ENCODE measurements around the gene SOX4. TPM values are rescaled to one million over a fixed set of nuclear protein-coding genes. Genes with fewer than 3 reads are reported as not detected.
A peak's percentile ranks its signal among the peaks of the same experiment; 100 is the strongest.
"Not testable (repeated sequence)": the region's sequence is repeated elsewhere in the genome, so short reads cannot be mapped to it uniquely, and the experiment has no call there.

The SOX4 gene
- under 1 TPM; 0.69 to 0.72 TPM for total RNA-seq

GRCh38 chr6:21593412-21593926 is at the start of gene SOX4:
Gene SOX4, plus strand, starts transcription at chr6:21593751. Its CDS starts 784 bp downstream, at chr6:21594535.
- no peak within 1 kb of the TSS for H3K27ac Mint-ChIP-seq
- no peak within 1 kb of the TSS for H3K4me3 Mint-ChIP-seq
- CTCF ChIA-PET = interaction anchor here (0.7 to 0.9 kb wide), 2 partner anchors 155 to 1030 kb away, joined by 3 read pairs; no protein-coding TSS in a partner anchor
- no peaks in the 10 kb centered on the region for H3K36me3 Mint-ChIP-seq (ENCODE audit: low read depth)
- H3K9me3 Mint-ChIP-seq = no peaks in the 10 kb centered on the region
- H3K27me3 Mint-ChIP-seq (ENCODE audit: low read depth) = peaks cover 50% of the 10 kb centered on the region
- peaks cover 22% of the 10 kb centered on the region for H3K4me1 Mint-ChIP-seq (ENCODE audit: low read depth)
- intact Hi-C loops (cut with micrococcal nuclease) = loop anchor here (5.0 to 10.0 kb wide), 4 partner anchors 251 to 1191 kb away; partner anchors contain the start of gene E2F3
- DNase-seq = peak; percentile 68

DNA sequence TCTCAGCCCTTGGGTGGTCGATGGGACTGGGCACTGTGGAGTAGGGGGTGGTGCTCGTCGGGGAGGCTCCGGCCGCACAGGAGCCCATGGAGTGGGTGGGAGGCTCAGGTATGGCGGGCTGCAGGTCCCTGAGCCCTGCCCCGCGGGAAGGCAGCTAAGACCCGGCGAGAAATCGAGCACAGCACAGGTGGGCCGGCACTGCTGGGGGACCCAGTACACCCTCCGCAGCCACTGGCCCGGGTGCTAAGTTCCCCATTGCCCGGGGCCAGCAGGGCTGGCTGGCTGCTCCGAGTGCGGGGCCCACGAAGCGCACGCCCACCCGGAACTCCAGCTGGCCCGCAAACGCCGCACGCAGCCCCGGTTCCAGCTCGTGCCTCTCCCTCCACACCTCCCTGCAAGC is 41.3 kb upstream of the SOX4 start:
- intact Hi-C loops (cut with micrococcal nuclease); H3K27me3 Mint-ChIP-seq (ENCODE audit: low read depth): not testable (repeated sequence)

GRCh38 chr6:21554286-21554685 is 39.3 kb upstream of the SOX4 start:
- CTCF ChIA-PET = no interaction called here

More for the DNA sequence above, 41.3 kb upstream of the SOX4 start:
- H3K27ac Mint-ChIP-seq; H3K4me1 Mint-ChIP-seq (ENCODE audit: low read depth); H3K36me3 Mint-ChIP-seq (ENCODE audit: low read depth); H3K4me3 Mint-ChIP-seq; DNase-seq; CTCF ChIA-PET: not testable (repeated sequence)
- peaks cover 13% of the 10 kb centered on the region for H3K9me3 Mint-ChIP-seq

DNA sequence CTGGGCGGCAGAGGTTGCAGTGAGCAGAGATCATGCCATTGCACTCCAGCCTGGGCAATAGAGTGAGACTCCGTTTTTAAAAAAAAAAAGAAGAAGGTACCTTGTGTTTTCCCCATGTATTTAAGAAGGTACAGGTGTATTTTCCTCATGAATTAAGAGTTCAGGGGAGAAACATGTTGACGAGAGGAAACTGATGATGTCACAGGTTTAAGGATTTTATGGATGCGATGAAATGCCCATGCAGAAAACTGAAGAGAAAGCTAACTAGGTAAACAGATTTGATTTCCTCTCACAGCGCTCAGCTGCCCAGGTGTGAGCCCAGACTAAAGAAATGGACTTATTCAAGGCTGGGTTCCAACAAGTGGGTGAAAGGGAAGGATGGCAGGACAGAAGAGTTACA is 38.4 kb upstream of the SOX4 start:
- DNase-seq = no peak
- Mint-ChIP-seq H3K4me3 (no peak overlapping the region), H3K27me3 (ENCODE audit: low read depth) (no peaks in the 10 kb centered on the region), H3K4me1 (ENCODE audit: low read depth) (no peaks in the 10 kb centered on the region), H3K27ac (no peak overlapping the region), H3K36me3 (ENCODE audit: low read depth) (no peaks in the 10 kb centered on the region), H3K9me3 (no peaks in the 10 kb centered on the region)
- intact Hi-C loops (cut with micrococcal nuclease) = no loop called here
- CTCF ChIA-PET = no interaction called here

More at GRCh38 chr6:21554286-21554685, 39.3 kb upstream of the SOX4 start:
- H3K27me3 Mint-ChIP-seq (ENCODE audit: low read depth) = no peaks in the 10 kb centered on the region
- H3K27ac Mint-ChIP-seq = no peak overlapping the region
- intact Hi-C loops (cut with micrococcal nuclease) = no loop called here
- H3K36me3 Mint-ChIP-seq (ENCODE audit: low read depth) = no peaks in the 10 kb centered on the region
- H3K4me1 Mint-ChIP-seq (ENCODE audit: low read depth) = no peaks in the 10 kb centered on the region
- H3K4me3 Mint-ChIP-seq = no peak overlapping the region
- DNase-seq = no peak
- peaks cover 3% of the 10 kb centered on the region for H3K9me3 Mint-ChIP-seq

DNA sequence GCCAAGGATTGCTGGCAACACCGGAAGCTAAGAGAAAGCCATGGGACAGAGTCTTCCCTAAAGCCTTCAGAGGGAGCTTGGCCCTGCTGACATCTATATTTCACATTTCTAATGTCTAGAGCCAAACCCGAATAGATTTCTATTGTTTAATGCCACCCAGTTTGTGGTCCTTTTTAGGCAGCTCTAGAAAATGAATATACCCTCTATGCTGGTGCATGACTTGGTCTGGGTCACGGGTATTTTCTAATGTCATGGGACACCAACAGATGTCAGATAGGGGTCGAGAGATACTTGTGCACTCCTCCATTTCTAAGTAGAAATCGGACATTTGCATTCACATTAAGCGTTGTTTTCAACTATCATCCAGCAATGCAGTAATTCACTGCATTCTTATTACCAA is 37.0 kb upstream of the SOX4 start:
- Mint-ChIP-seq H3K9me3 (no peaks in the 10 kb centered on the region), H3K4me3 (no peak overlapping the region), H3K27ac (no peak overlapping the region), H3K4me1 (ENCODE audit: low read depth) (no peaks in the 10 kb centered on the region), H3K36me3 (ENCODE audit: low read depth) (no peaks in the 10 kb centered on the region), H3K27me3 (ENCODE audit: low read depth) (no peaks in the 10 kb centered on the region)
- DNase-seq = no peak
- intact Hi-C loops (cut with micrococcal nuclease) = no loop called here
- CTCF ChIA-PET = no interaction called here

- Mint-ChIP-seq H3K27me3 (ENCODE audit: low read depth) (no peaks in the 10 kb centered on the region), H3K4me3 (no peak overlapping the region), H3K9me3 (no peaks in the 10 kb centered on the region), H3K4me1 (ENCODE audit: low read depth) (no peaks in the 10 kb centered on the region), H3K36me3 (ENCODE audit: low read depth) (no peaks in the 10 kb centered on the region), H3K27ac (no peak overlapping the region)
- DNase-seq = no peak
- CTCF ChIA-PET = no interaction called here
- intact Hi-C loops (cut with micrococcal nuclease) = no loop called here
Measured at GRCh38 chr6:21556968-21557721, 36.4 kb upstream of the SOX4 start.

- no peaks in the 10 kb centered on the region for H3K9me3 Mint-ChIP-seq
- intact Hi-C loops (cut with micrococcal nuclease) = no loop called here
- CTCF ChIA-PET = no interaction called here
Measured at GRCh38 chr6:21559238-21559637, 34.3 kb upstream of the SOX4 start.

GRCh38 chr6:21560249-21560648 is 33.3 kb upstream of the SOX4 start:
- CTCF ChIA-PET = no interaction called here
- H3K27me3 Mint-ChIP-seq (ENCODE audit: low read depth) = no peaks in the 10 kb centered on the region

More at GRCh38 chr6:21559238-21559637, 34.3 kb upstream of the SOX4 start:
- H3K4me3 Mint-ChIP-seq = no peak overlapping the region
- no peaks in the 10 kb centered on the region for H3K27me3 Mint-ChIP-seq (ENCODE audit: low read depth)
- no peak overlapping the region for H3K27ac Mint-ChIP-seq
- no peak for DNase-seq
- no peaks in the 10 kb centered on the region for H3K36me3 Mint-ChIP-seq (ENCODE audit: low read depth)
- no peaks in the 10 kb centered on the region for H3K4me1 Mint-ChIP-seq (ENCODE audit: low read depth)

GRCh38 chr6:21565431-21565830 is 28.1 kb upstream of the SOX4 start:
- H3K27me3 Mint-ChIP-seq (ENCODE audit: low read depth) = peaks cover 17% of the 10 kb centered on the region
- intact Hi-C loops (cut with micrococcal nuclease) = no loop called here
- H3K4me1 Mint-ChIP-seq (ENCODE audit: low read depth) = no peaks in the 10 kb centered on the region
- no peak for DNase-seq
- H3K4me3 Mint-ChIP-seq = no peak overlapping the region
- no peaks in the 10 kb centered on the region for H3K36me3 Mint-ChIP-seq (ENCODE audit: low read depth)
- CTCF ChIA-PET = interaction anchor here (0.6 kb wide), 1 partner anchor 134 kb away, joined by 3 read pairs; no protein-coding TSS in a partner anchor
- no peak overlapping the region for H3K27ac Mint-ChIP-seq
- no peaks in the 10 kb centered on the region for H3K9me3 Mint-ChIP-seq

More at GRCh38 chr6:21560249-21560648, 33.3 kb upstream of the SOX4 start:
- Mint-ChIP-seq H3K4me3 (no peak overlapping the region), H3K4me1 (ENCODE audit: low read depth) (no peaks in the 10 kb centered on the region), H3K9me3 (no peaks in the 10 kb centered on the region), H3K36me3 (ENCODE audit: low read depth) (no peaks in the 10 kb centered on the region), H3K27ac (no peak overlapping the region)
- no peak for DNase-seq
- intact Hi-C loops (cut with micrococcal nuclease) = no loop called here

DNA sequence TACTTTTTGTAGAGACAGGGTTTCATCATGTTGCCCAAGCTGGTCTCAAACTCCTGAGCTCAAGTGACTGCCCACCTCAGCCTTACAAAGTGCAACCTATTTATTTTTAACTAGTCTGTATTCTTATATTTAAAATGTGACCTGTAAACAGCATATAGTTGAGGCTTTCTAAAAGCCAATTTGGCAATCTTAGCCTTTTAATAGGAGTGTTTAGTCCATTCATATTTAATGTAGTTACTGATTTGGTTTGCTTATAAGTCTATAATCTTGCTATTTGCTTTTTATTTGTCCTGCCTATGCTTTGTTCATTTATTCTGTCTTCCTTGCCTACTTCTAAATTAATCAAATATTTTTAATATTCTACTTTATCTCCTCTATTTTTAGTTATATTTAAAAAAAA is 15.0 kb upstream of the SOX4 start:
- Mint-ChIP-seq H3K4me1 (ENCODE audit: low read depth) (no peaks in the 10 kb centered on the region), H3K9me3 (peaks cover 8% of the 10 kb centered on the region), H3K36me3 (ENCODE audit: low read depth) (peaks cover 4% of the 10 kb centered on the region), H3K4me3 (no peak overlapping the region), H3K27me3 (ENCODE audit: low read depth) (peaks cover 15% of the 10 kb centered on the region), H3K27ac (no peak overlapping the region)
- no peak for DNase-seq
- CTCF ChIA-PET = interaction anchor here (0.6 kb wide), 2 partner anchors 10 to 26 kb away, joined by 3 read pairs; no protein-coding TSS in a partner anchor
- intact Hi-C loops (cut with micrococcal nuclease) = no loop called here

DNA sequence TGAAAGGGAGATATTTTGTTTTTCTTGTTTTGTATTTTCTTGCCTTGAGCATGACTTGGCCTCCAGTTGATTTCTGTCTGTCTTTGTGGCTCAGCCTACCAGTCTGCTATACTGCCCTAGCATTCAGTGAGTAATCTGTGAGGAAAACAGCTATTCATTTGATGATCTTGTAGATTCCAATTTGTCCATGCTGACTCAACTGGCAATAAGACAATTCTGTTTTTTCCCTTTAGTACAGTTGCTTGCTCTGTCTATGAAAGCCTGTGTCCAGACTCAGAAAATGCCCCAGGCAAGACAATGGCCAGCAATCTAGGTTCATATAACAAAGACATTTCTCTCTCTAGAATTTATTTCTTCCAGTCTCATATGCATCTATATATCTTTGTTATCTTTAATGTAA is 10.9 kb upstream of the SOX4 start:
- no peak for DNase-seq
- peaks cover 35% of the 10 kb centered on the region for H3K27me3 Mint-ChIP-seq (ENCODE audit: low read depth)
- H3K4me3 Mint-ChIP-seq = no peak overlapping the region
- peaks cover 4% of the 10 kb centered on the region for H3K36me3 Mint-ChIP-seq (ENCODE audit: low read depth)
- H3K27ac Mint-ChIP-seq = no peak overlapping the region
- intact Hi-C loops (cut with micrococcal nuclease) = no loop called here
- H3K4me1 Mint-ChIP-seq (ENCODE audit: low read depth) = peaks cover 4% of the 10 kb centered on the region
- CTCF ChIA-PET = no interaction called here
- H3K9me3 Mint-ChIP-seq = peaks cover 8% of the 10 kb centered on the region

DNA sequence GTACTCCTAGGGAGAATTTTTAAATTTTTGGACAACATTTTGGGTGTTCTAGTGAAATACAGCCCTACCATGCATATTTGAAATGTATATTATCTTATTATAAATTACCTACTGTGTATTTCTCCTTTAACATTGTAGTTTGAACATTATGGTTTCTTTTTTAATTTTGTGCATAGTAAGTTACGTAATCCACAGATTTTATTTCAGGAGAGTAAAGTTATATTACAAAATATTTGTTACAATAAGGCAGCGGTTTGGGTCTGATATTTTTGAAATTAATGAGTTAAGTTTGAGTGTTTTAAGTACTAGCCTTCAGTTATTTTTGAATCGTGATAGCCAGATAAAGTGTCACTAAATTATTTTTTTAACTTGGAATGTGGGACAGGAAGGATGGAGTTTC is 7.3 kb upstream of the SOX4 start:
- peaks cover 4% of the 10 kb centered on the region for H3K36me3 Mint-ChIP-seq (ENCODE audit: low read depth)
- no peak overlapping the region for H3K4me3 Mint-ChIP-seq
- DNase-seq = no peak
- intact Hi-C loops (cut with micrococcal nuclease) = loop anchor here (5.0 kb wide), 1 partner anchor 1294 kb away; no protein-coding TSS in a partner anchor
- peaks cover 8% of the 10 kb centered on the region for H3K9me3 Mint-ChIP-seq
- peaks cover 9% of the 10 kb centered on the region for H3K4me1 Mint-ChIP-seq (ENCODE audit: low read depth)
- H3K27ac Mint-ChIP-seq = no peak overlapping the region
- CTCF ChIA-PET = interaction anchor here (1.4 kb wide), 1 partner anchor 9 kb away, joined by 3 read pairs; no protein-coding TSS in a partner anchor
- peaks cover 53% of the 10 kb centered on the region for H3K27me3 Mint-ChIP-seq (ENCODE audit: low read depth)
